HT1080 (cell line): ENCODE data around the gene RBMX2. TPM values are rescaled to one million over a fixed set of nuclear protein-coding genes. Genes with fewer than 3 reads are reported as not detected.
"Not testable (repeated sequence)": the region's sequence is repeated elsewhere in the genome, so short reads cannot be mapped to it uniquely, and the experiment has no call there.

Source experiments
- DNase-seq: peaks from one replicate; pipeline ENCODE4 v3.0.0-alpha.2; 2015; ENCODE audit warnings: low read depth
- polyA plus RNA-seq, 2 experiments: library from polyadenylated mRNA; depleted of rRNA; stranded (reverse); fragments of >200 nt; gene quantifications; 2 replicates each; pipeline ENCODE4 v1.2.3, GENCODE V29; 2015
- total RNA-seq: library from RNA; depleted of rRNA; stranded (reverse); fragments of >200 nt; shearing (Covaris generic); gene quantifications from 2 replicates; pipeline ENCODE4 v1.2.3, GENCODE V29; 2014; rRNA removed

RBMX2 gene
- 21.7 and 25.4 TPM in 2 replicates for total RNA-seq
- 18.5 and 18.9 TPM in 2 replicates for polyA plus RNA-seq (2015; cell fraction: cytosol; rRNA removed)
- 21.8 and 23.5 TPM in 2 replicates for polyA plus RNA-seq (2015; cell fraction: nucleus; rRNA removed)

- DNase-seq, result peak; percentile 71
Observed at GRCh38 chrX:130401415-130402207, at the start of gene RBMX2. TSS of gene RBMX2 (plus strand) at chrX:130401987. CDS start at chrX:130402033, 46 bp downstream.

GRCh38 chrX:130352050-130352449 lies 49.7 kb upstream of the RBMX2 start:
- DNase-seq, result not testable (repeated sequence)

- DNase-seq, result no peak
Observed at GRCh38 chrX:130376077-130376476, 25.7 kb upstream of the RBMX2 start.

GRCh38 chrX:130378024-130378669 lies 23.6 kb upstream of the RBMX2 start:
- no peak for DNase-seq

GRCh38 chrX:130385520-130385919 lies 16.3 kb upstream of the RBMX2 start, which contains the start of gene GPR119:
TSS of gene GPR119 (minus strand) at chrX:130385674. CDS start at chrX:130385447, 227 bp downstream.
- no peak for DNase-seq

GRCh38 chrX:130386408-130386808 lies 15.4 kb upstream of the RBMX2 start:
- DNase-seq, result no peak

GRCh38 chrX:130393451-130394074 lies 8.2 kb upstream of the RBMX2 start:
- DNase-seq, result peak; percentile 35

- no peak for DNase-seq
Observed at GRCh38 chrX:130395341-130395740, 6.4 kb upstream of the RBMX2 start.

GRCh38 chrX:130402208-130402684 lies 459 bp downstream of the RBMX2 start:
- no peak for DNase-seq

- no peak for DNase-seq
Observed at GRCh38 chrX:130413415-130413814, 11.6 kb downstream of the RBMX2 start.

- DNase-seq, result no peak
Observed at GRCh38 chrX:130414800-130415199, 13.0 kb downstream of the RBMX2 start.

GRCh38 chrX:130415201-130415600 lies 13.4 kb downstream of the RBMX2 start:
- DNase-seq, result no peak

- no peak for DNase-seq
Observed at GRCh38 chrX:130416785-130417184, 15.0 kb downstream of the RBMX2 start.

- DNase-seq, result no peak
Observed at GRCh38 chrX:130418066-130418465, 16.3 kb downstream of the RBMX2 start.

- DNase-seq, result no peak
Observed at GRCh38 chrX:130418740-130419139, 17.0 kb downstream of the RBMX2 start.

GRCh38 chrX:130419263-130419662 lies 17.5 kb downstream of the RBMX2 start:
- DNase-seq, result no peak

GRCh38 chrX:130426531-130426930 lies 24.7 kb downstream of the RBMX2 start:
- no peak for DNase-seq

GRCh38 chrX:130429236-130429635 lies 27.4 kb downstream of the RBMX2 start:
- not testable (repeated sequence) for DNase-seq

- no peak for DNase-seq
Observed at GRCh38 chrX:130435937-130436336, 34.1 kb downstream of the RBMX2 start.

- DNase-seq, result not testable (repeated sequence)
Observed at GRCh38 chrX:130437996-130438395, 36.2 kb downstream of the RBMX2 start.

- no peak for DNase-seq
Observed at GRCh38 chrX:130443875-130444274, 42.1 kb downstream of the RBMX2 start.
